Measurements from ENCODE around the gene CINP. TPM values are rescaled to one million over a fixed set of nuclear protein-coding genes. Genes with fewer than 3 reads are reported as not detected.

Gene CINP
- total RNA-seq, 1 donor from 2014 or later: 6.8 TPM

- Histone ChIP-seq H3K4me3 (no peak overlapping the region), H3K9me3 (no peaks in the 10 kb centered on the region), H3K4me1 (no peaks in the 10 kb centered on the region), H3K36me3 (peaks cover 0 to 10% of the 10 kb centered on the region in 2 donors), H3K27ac (no peak overlapping the region), H3K27me3 (no peaks in the 10 kb centered on the region)
- no peak for TF ChIP-seq CTCF (IDR thresholded peaks at IDR 0.05)
- DNase-seq (ENCODE audit: low spot score in 2 of 2): no peak
- intact Hi-C loops (cut with DNase I): no loop called here
Observed at GRCh38 chr14:102326583-102326982, 36.1 kb downstream of the CINP start.

- no peaks in the 10 kb centered on the region for H3K9me3 ChIP-seq
- H3K36me3 ChIP-seq: peaks cover 0 to 9% of the 10 kb centered on the region in 2 donors
- no peak overlapping the region for H3K4me3 ChIP-seq
- H3K4me1 ChIP-seq: no peaks in the 10 kb centered on the region
- DNase-seq (ENCODE audit: low spot score in 2 of 2): no peak
- no peak for TF ChIP-seq CTCF (IDR thresholded peaks at IDR 0.05)
- H3K27me3 ChIP-seq: no peaks in the 10 kb centered on the region
- H3K27ac ChIP-seq: no peak overlapping the region
- intact Hi-C loops (cut with DNase I): no loop called here
Observed at GRCh38 chr14:102325791-102326345, 36.8 kb downstream of the CINP start.

DNA sequence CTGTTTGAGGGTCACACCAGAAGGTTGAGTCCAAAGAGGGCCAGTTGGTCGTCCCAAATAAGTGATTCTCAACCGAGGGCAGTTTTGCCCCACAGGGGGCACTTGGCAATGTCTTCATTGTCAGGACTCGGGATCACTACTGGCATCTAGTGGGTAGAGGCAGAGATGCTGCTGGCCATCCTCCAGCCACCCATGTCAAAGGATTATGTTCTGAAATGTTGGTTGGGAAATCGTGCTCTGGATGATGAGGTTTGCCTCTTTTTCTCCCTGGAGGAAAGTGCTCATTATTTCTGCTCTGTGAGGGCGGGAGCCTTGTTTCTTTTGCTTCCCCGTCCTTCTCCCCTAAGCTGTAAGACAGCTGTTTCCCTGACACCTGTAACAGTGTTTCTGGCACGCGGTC is 39.6 kb downstream of the CINP start:
- H3K4me1 ChIP-seq: peaks cover 8 to 12% of the 10 kb centered on the region in 2 donors
- intact Hi-C loops (cut with DNase I): no loop called here
- no peak overlapping the region for H3K4me3 ChIP-seq
- peak in 2 of 3 experiments; percentile 47 to 55 for TF ChIP-seq CTCF (IDR thresholded peaks at IDR 0.05)
- DNase-seq (ENCODE audit: low spot score in 2 of 2): peak in 1 of 2 donors; percentile 86
- peak overlapping the region in 1 of 2 donors; percentile 34 for H3K27ac ChIP-seq
- H3K27me3 ChIP-seq: no peaks in the 10 kb centered on the region
- peaks cover 0 to 9% of the 10 kb centered on the region in 2 donors for H3K36me3 ChIP-seq
- no peaks in the 10 kb centered on the region for H3K9me3 ChIP-seq

- Histone ChIP-seq H3K4me1 (peaks cover 8 to 12% of the 10 kb centered on the region in 2 donors), H3K27ac (no peak overlapping the region), H3K9me3 (no peaks in the 10 kb centered on the region), H3K4me3 (no peak overlapping the region), H3K36me3 (peaks cover 0 to 9% of the 10 kb centered on the region in 2 donors), H3K27me3 (no peaks in the 10 kb centered on the region)
- no peak for TF ChIP-seq CTCF (IDR thresholded peaks at IDR 0.05)
- DNase-seq (ENCODE audit: low spot score in 2 of 2): no peak
- intact Hi-C loops (cut with DNase I): no loop called here
Observed at GRCh38 chr14:102321456-102322422, 41.0 kb downstream of the CINP start.

DNA sequence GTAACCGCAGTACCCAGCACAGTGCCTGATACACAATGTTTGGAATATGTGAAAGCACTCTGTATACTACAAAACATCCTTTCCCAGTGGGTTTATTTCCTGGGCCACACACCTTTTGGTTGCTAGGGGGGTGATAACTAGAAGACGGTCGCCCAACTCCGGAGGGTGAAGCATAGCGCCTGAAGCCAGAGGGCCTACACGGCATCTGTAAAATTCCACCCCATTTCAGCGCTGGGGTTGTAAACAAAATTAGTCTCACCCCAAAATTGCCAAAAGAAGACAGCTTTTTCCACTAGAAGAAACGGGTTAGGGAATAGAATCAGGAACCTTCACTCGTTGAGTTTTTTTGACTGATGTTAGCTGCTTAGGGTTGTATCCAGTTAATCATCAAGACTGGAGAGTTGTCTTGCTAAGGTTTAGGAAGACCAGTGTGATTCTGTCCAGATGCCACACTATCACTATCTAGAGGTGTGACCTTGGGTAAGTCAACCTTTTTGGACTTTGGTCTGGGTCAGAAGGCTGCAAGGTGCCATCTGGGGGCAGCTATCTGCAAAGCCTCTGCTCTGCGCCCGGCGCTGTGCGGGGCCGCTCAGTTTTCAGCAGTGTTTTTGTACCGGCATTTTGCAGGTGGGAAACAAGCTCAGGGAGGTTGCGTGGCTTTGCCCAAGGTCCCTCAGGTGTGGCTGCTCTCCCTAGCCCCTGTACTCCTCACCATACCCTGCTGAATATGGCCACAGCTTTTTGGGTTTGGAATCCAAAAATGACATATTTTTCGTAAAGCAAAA is 41.8 kb downstream of the CINP start:
- Histone ChIP-seq H3K27me3 (no peaks in the 10 kb centered on the region), H3K4me3 (peak overlapping the region; percentile 88 to 94), H3K9me3 (no peaks in the 10 kb centered on the region), H3K36me3 (peaks cover 0 to 5% of the 10 kb centered on the region in 2 donors), H3K4me1 (peaks cover 10 to 18% of the 10 kb centered on the region in 2 donors), H3K27ac (peak overlapping the region; percentile 94 to 97)
- no peak for DNase-seq (ENCODE audit: low spot score in 2 of 2)
- TF ChIP-seq CTCF (IDR thresholded peaks at IDR 0.05): no peak
- intact Hi-C loops (cut with DNase I): no loop called here

All from ascending aorta (tissue), 2 donors.